Brain pericyte (primary cell): ENCODE results near the gene CTDSPL.

Experiments
- DNase-seq: peaks from one replicate; pipeline ENCODE4 v3.0.0-alpha.2; 2012; ENCODE audit warnings: low read depth, low spot score

The CTDSPL gene

GRCh38 chr3:37891227-37891626 lies 29.5 kb downstream of the CTDSPL start:
- no peak for DNase-seq

GRCh38 chr3:37892927-37893600 lies 31.4 kb downstream of the CTDSPL start:
- no peak for DNase-seq

GRCh38 chr3:37896827-37897226 lies 35.1 kb downstream of the CTDSPL start:
- no peak for DNase-seq

- no peak for DNase-seq
Observed at GRCh38 chr3:37897763-37898162, 36.1 kb downstream of the CTDSPL start.

GRCh38 chr3:37898424-37898823 lies 36.7 kb downstream of the CTDSPL start:
- DNase-seq, result no peak

GRCh38 chr3:37899101-37899707 lies 37.5 kb downstream of the CTDSPL start:
- no peak for DNase-seq

GRCh38 chr3:37899711-37900306 lies 38.1 kb downstream of the CTDSPL start:
- no peak for DNase-seq

- DNase-seq, result no peak
Observed at GRCh38 chr3:37901721-37902120, 40.0 kb downstream of the CTDSPL start.

GRCh38 chr3:37902674-37903073 lies 41.0 kb downstream of the CTDSPL start:
- no peak for DNase-seq

- DNase-seq, result no peak
Observed at GRCh38 chr3:37903320-37903719, 41.6 kb downstream of the CTDSPL start.

GRCh38 chr3:37903734-37904133 lies 42.1 kb downstream of the CTDSPL start:
- DNase-seq, result no peak

- no peak for DNase-seq
Observed at GRCh38 chr3:37904601-37905000, 42.9 kb downstream of the CTDSPL start.

- no peak for DNase-seq
Observed at GRCh38 chr3:37905346-37905745, 43.7 kb downstream of the CTDSPL start.

- DNase-seq, result no peak
Observed at GRCh38 chr3:37905987-37906674, 44.5 kb downstream of the CTDSPL start.

GRCh38 chr3:37906734-37907282 lies 45.1 kb downstream of the CTDSPL start:
- DNase-seq, result no peak

GRCh38 chr3:37907371-37907770 lies 45.7 kb downstream of the CTDSPL start:
- no peak for DNase-seq

- DNase-seq, result peak; percentile 83
Observed at GRCh38 chr3:37907906-37908305, 46.2 kb downstream of the CTDSPL start.

GRCh38 chr3:37909067-37909911 lies 47.6 kb downstream of the CTDSPL start:
- DNase-seq, result no peak

GRCh38 chr3:37910671-37911400 lies 49.2 kb downstream of the CTDSPL start:
- DNase-seq, result no peak

- DNase-seq, result no peak
Observed at GRCh38 chr3:37912052-37912733, 50.5 kb downstream of the CTDSPL start.
